NCI-H1105 treated with DMSO at 0.1 percent for 48 hours (cell line): ENCODE data around the gene SPACA4.
"Not testable (repeated sequence)": the region's sequence is repeated elsewhere in the genome, so short reads cannot be mapped to it uniquely, and the experiment has no call there.

ENCODE experiments used
- DNase-seq: peaks from one replicate; lab custom pipeline; 2025; lab: John Stamatoyannopoulos, UW

The SPACA4 gene

DNA sequence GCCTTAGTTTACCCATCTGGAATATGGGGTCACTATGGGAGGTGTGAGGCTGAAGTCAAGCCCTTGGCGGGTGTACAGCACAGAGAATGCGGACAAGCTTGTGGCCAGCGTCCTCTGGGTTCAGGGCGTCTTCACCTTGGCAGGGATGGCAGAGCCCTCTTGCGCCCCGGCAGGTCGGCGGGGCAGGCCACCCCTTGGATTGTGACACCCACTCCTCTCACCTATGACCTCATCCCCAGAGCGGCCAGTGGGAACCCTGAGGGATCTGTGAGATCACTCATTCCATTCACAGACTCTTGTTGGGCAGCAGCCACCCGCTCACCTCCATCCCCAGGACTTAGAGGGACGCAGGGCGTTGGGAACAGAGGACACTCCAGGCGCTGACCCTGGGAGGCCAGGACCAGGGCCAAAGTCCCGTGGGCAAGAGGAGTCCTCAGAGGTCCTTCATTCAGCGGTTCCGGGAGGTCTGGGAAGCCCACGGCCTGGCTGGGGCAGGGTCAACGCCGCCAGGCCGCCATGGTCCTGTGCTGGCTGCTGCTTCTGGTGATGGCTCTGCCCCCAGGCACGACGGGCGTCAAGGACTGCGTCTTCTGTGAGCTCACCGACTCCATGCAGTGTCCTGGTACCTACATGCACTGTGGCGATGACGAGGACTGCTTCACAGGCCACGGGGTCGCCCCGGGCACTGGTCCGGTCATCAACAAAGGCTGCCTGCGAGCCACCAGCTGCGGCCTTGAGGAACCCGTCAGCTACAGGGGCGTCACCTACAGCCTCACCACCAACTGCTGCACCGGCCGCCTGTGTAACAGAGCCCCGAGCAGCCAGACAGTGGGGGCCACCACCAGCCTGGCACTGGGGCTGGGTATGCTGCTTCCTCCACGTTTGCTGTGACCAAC lies at the start of gene SPACA4:
Gene SPACA4 (plus strand): TSS at position 280 of the 896 bp plus-strand sequence. CDS start 237 bp downstream, at position 517.
- no peak for DNase-seq

- DNase-seq, result no peak
These were observed 49.7 kb upstream of the SPACA4 start for GRCh38 chr19:48556825-48557224.

GRCh38 chr19:48558018-48558684 lies 48.4 kb upstream of the SPACA4 start:
- DNase-seq, result no peak

DNA sequence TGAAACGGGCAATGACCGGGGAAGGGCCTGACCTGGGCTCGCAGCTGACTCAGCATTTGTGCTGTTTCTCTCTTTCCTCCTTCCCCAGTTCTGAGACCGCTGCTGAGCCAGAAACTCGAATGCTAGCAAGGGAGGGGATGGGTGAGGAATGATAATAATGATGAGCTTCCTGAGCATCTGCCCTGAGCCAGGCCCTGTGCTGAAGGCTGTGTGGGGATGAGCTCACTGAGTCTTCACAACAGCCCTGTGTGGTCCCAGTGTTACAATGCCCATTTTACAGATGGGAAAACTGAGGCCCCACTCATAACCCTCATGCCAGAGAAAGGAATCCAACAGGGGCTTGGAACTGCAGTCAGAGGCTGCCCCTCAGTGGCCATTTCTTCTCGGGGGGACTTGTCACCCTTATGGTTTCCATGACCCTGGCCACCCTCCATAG lies 46.4 kb upstream of the SPACA4 start:
- DNase-seq, result no peak

DNA sequence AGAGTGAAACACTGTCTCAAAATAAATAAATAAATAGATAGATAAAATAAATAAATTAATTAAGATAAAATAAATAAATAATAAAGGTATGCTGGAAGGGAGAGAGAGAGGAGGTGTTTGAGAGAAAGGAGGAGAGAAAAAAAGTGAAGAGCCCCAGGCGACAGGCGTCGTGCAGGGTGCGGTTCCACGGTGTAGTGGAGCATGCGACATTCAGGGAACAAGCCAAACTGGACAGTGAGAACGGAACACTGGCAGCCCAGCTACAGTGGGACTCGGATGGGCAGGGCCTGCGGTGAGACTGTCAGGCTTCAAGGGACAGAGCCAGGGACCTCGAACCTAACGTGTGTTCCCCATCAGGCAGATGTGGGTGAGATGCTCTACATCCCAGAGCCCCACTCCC lies 45.1 kb upstream of the SPACA4 start:
- DNase-seq, result no peak

- no peak for DNase-seq
These were observed 41.5 kb upstream of the SPACA4 start for GRCh38 chr19:48565090-48565489.

DNA sequence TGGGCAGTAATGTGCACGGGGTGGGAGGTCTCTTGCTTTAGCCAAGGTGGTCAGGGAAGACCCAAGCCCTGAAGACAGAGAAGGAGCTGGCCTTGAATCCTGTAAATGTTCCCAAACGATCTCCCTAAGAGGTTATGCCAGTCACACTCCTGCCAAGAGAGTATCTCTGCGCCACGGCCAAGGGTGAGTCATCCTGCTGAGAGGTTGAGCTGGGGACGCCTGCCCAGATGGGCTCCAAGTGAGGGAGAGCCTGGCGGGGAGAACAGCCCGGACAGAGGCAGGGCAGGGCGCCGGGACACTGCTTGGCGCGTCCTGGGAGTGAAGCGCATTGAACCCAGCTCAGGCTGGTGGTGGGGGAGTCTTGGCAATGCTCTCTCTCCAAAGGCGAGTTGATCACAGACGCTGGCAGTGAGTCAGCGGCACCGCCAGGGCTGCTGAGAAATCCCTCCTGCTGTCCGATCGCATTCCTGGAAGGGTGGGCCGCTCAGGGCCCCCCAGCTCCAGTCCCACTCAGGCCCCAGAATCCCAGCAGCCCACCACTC lies 38.1 kb upstream of the SPACA4 start:
- peak; percentile 4 for DNase-seq

DNA sequence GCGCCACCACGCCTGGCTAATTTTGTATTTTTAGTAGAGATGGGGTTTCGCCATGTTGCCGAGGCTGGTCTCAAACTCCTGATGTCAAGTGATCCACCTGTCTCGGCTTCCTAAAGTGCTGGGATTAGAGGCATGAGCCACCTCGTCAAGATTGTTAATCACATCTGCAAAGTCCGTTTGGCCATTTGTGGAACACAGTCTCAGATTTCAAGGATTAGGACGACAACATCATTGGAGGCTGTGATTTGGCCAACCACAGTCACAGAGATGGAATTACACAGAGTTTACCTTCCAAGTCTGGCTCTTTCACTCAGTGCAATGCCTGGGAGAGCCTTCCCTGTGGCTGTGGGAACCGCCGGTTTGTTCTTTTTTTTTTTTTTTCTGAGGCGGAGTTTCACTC lies 36.7 kb upstream of the SPACA4 start:
- DNase-seq, result no peak

DNA sequence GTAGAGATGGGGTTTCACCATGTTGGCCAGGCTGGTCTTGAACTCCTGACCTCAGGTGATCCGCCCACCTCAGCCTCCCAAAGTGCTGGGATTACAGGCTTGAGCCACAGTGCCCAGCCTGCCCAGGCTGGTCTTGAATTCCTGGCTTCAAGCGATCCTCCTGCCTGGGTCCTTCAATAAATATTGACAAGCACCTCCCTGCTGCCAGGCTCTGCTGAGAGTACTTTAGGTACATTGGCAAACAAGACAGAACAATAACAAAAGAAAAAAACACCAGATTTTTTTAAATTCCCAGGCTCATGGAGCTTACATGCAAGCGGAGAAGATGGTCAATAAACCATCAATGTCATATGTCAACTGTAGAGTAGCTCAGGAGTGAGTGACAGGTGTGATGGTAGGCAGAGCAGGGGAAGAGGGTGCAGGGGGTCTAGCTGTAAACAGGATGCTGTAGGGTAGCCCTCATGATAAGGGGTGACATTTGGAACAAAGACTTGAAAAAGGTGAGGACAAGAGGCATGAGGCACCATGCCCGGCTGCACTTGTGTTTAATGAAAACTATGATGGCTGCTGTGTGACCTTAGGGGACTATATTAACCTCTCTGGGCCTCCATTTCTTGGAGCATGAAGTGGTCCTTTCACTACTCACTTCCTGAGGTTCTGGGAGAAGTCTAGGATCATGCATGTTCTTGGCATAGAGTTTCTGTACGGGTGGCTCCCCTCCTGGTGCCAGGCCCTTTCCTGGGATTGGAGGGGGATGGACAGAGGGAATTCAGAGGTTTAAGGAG lies 35.0 kb upstream of the SPACA4 start:
- DNase-seq, result no peak

GRCh38 chr19:48573163-48573505 lies 33.4 kb upstream of the SPACA4 start:
- DNase-seq, result no peak

- DNase-seq, result no peak
These were observed 30.5 kb upstream of the SPACA4 start for GRCh38 chr19:48575931-48576622.

DNA sequence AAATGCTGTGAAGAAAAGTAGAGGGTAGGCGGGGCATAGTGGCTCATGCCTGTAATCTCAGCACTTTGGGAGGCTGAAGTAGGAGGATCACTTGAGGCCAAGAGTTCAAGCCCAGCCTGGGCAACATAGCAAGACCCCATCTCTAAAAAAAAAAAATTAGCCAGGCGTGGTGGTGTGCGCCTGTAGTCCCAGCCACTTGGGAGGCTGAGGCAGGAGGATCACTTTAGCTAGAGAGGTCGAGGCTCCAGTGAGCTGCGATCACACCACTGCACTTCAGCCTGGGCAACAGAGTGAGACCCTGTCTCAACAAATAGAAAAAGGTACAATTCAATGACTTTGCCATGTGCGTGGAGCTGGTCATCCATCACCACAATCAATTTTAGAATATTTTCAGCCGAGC lies 28.6 kb upstream of the SPACA4 start:
- not testable (repeated sequence) for DNase-seq

GRCh38 chr19:48578891-48579290 lies 27.7 kb upstream of the SPACA4 start:
- no peak for DNase-seq

GRCh38 chr19:48582168-48582567 lies 24.4 kb upstream of the SPACA4 start:
- DNase-seq, result no peak

DNA sequence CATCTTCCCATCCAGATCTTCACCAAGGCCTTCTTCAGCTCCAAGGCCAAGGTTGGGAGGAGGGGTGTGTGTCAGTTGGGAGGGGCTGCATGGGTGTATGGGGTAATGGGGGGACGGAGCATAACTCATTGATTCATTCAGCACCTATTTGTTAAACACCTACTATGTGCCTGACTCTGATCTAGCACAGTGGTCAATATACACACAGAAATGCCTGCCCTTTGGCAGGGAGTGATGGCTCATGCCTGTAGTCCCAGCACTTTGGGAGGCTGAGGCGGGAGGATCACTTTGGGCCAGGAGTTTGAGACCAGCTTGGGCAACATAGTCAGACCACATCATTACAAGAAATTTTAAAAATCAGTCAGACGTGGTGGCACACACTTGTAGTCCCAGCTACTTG lies 19.2 kb upstream of the SPACA4 start:
- no peak for DNase-seq

DNA sequence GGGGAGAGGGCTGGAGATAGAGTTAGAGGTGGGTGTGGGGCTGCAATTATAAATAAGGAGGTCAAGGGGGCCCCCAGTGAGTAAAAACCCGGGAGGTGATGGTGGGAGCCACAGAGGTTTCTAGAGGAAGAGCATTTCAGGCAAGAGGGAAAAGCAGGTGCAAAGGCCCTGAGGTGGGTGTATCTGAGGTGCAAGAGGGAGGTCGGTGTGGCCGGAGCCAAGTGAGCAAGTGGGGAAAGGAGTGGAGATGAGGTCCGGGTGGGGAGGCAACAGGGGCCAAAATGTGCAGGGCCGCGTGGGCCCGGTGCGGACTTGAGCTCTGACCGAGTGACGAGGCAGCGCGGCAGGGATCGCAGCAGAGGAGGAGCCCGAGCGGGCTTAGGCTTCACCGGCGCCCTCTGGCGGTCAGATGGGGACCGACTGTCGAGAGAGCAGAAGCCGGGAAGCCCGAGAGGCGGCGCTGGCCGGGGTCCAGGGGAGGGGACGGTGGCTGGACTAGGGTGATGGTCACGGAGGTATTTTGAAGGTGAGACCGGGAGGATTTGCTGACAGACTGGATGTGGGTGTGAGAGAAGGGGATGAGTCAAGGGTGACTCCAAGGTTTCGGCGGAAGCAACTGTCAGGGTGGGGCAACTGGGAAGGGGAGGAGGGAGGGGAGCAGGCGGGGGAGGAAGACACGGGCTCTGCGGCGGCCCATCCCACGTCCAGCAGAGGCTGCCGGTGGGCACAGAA lies 17.7 kb upstream of the SPACA4 start:
- peak; percentile 56 for DNase-seq

DNA sequence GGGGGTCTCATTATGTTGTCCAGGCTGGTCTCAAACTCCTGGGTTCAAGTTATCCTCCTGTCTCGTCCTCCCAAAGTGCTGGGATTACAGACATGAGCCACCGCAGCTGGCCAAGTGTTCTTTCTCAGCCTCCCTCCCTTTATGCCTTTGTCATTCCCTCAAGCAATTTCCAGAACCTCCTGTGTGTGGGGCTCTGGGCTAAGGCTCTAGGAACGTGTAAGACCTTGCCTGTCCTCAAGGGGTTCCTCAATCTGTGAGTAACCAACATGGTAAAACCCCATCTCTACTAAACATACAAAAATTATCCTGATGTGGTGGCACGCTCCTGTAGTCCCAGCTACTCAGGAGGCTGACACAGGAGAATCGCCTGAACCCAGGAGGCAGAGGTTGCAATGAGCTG lies 15.5 kb upstream of the SPACA4 start:
- no peak for DNase-seq

GRCh38 chr19:48595171-48595570 lies 11.4 kb upstream of the SPACA4 start:
- DNase-seq, result no peak

DNA sequence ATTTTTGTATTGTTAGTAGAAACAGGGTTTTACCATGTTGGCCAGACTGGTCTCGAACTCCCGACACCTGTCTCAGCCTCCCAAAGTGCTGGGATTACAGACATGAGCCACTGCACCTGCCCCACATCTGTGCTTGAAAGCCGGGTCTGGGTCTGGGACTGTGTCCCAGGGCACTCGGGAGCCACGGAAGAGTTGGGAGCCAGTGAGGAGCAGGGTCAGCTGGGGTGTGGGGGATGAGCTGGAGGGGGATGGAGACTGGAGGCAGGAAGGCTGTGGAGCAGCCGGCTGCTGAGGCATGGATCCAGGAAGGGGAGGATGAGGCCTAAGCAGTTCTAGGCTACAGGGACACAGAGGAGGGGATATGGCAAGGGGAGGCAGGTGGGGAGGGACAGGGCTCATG lies 10.7 kb upstream of the SPACA4 start:
- DNase-seq, result no peak

DNA sequence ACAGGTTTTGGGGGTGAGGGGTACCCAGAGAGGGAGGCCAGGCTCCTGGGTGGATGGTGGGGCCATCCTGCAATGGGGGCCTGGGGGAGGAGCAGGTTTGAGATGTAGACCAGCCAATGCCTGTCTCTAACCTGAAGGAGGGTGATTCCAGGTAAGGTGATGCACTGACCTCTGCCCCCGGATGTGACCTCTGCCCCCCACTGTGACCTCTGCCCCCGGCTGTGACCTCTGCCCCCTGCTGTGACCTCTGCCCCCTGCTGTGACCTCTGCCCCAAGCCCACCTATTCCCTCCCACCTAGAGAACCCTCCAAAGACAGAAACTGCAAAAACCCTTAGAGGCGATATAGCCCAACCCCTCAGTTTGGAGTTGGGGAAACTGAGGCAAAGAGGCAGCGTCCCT lies 10.3 kb upstream of the SPACA4 start:
- DNase-seq, result no peak
